Natural killer cell (primary cell): Measurements from ENCODE around the gene SPATS2L. TPM values are rescaled to one million over a fixed set of nuclear protein-coding genes. Genes with fewer than 3 reads are reported as not detected.
A peak's percentile ranks its signal among the peaks of the same experiment; 100 is the strongest.

Experiments
- ATAC-seq, 3 donors: fragments of 150-1000 bp in 2 of 3; fragments of 200-7000 bp in 1 of 3; cut with Tn5 transposase; 1 replicate in 1 of 3; 2 replicates in 2 of 3; pipeline ENCODE4 v1.10.0; 2021; ENCODE audit warnings: mild to moderate bottlenecking in 2 of 3, moderate library complexity in 2 of 3
- DNase-seq, 2 donors: peaks; one replicate each; pipeline versions ENCODE4 v3.0.0 to v3.0.0-alpha.2; 2013 to 2021; ENCODE audit warnings: mixed read lengths in 1 of 2
- H3K27ac ChIP-seq: one replicate; pipeline ENCODE4 v1.5.1; 2013; ENCODE audit warnings: mild to moderate bottlenecking, low read length
- H3K27me3 ChIP-seq: one replicate; pipeline ENCODE4 v1.6.1; 2013; ENCODE audit warnings: low read length; ENCODE audit not compliant: control insufficient read depth, insufficient read depth
- H3K36me3 ChIP-seq: one replicate; pipeline ENCODE4 v1.6.1; 2013; ENCODE audit warnings: low read length; ENCODE audit not compliant: control insufficient read depth, insufficient read depth
- H3K4me1 ChIP-seq: one replicate; pipeline ENCODE4 v1.6.1; 2013; ENCODE audit warnings: low read length; ENCODE audit not compliant: control insufficient read depth, insufficient read depth
- H3K4me3 ChIP-seq: one replicate; pipeline ENCODE4 v1.5.1; 2013; ENCODE audit warnings: low read length
- H3K9me3 ChIP-seq: one replicate; pipeline ENCODE4 v1.6.1; 2013; ENCODE audit warnings: low read length; ENCODE audit not compliant: control insufficient read depth, insufficient read depth
- H3K27ac Mint-ChIP-seq, 2 donors: one replicate each; pipeline ENCODE4 v1.8.0; 2022; ENCODE audit warnings: mild to moderate bottlenecking in 2 of 2, mixed read lengths in 2 of 2, moderate library complexity in 1 of 2
- H3K27me3 Mint-ChIP-seq, 2 donors: one replicate each; pipeline ENCODE4 v1.8.0; 2022; ENCODE audit warnings: low read depth in 2 of 2, mixed read lengths in 2 of 2
- H3K36me3 Mint-ChIP-seq: one replicate; pipeline ENCODE4 v1.8.0; 2022; ENCODE audit warnings: mixed read lengths
- H3K4me1 Mint-ChIP-seq, 2 donors: one replicate each; pipeline ENCODE4 v1.8.0; 2022; ENCODE audit warnings: mixed read lengths in 2 of 2
- H3K4me3 Mint-ChIP-seq: one replicate; pipeline ENCODE4 v1.8.0; 2022; ENCODE audit warnings: mild to moderate bottlenecking, moderate library complexity, mixed read lengths
- H3K9me3 Mint-ChIP-seq, 2 donors: one replicate each; pipeline ENCODE4 v1.8.0; 2022; ENCODE audit warnings: mixed read lengths in 2 of 2
- WGBS: methylation state at CpG from one replicate; pipeline ENCODE4 v1.1.7; 2013; ENCODE audit warnings: missing lambda C conversion rate; ENCODE audit not compliant: insufficient coverage; 5-methylcytosine and 5-hydroxymethylcytosine counted together
- intact Hi-C: fragments of 100-400 bp; cut with micrococcal nuclease; formaldehyde crosslinking; loops from one replicate; pipeline ENCODE4 v1.14.2; 2022
- total RNA-seq, 4 donors: library from RNA; stranded (reverse); fragments of 120-200 nt in 1 of 4; gene quantifications; one replicate each; pipeline versions ENCODE4 v1.2.3 to v1.2.4, GENCODE V29; 2013 to 2022
- TF ChIP-seq, protein P1 (sequence below): fragments of 200-600 bp; IDR thresholded peaks from one replicate; pipeline ENCODE4 v1.8.0; 2022; ENCODE audit warnings: antibody characterized with exemption

SPATS2L gene, protein sequence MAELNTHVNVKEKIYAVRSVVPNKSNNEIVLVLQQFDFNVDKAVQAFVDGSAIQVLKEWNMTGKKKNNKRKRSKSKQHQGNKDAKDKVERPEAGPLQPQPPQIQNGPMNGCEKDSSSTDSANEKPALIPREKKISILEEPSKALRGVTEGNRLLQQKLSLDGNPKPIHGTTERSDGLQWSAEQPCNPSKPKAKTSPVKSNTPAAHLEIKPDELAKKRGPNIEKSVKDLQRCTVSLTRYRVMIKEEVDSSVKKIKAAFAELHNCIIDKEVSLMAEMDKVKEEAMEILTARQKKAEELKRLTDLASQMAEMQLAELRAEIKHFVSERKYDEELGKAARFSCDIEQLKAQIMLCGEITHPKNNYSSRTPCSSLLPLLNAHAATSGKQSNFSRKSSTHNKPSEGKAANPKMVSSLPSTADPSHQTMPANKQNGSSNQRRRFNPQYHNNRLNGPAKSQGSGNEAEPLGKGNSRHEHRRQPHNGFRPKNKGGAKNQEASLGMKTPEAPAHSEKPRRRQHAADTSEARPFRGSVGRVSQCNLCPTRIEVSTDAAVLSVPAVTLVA
- total RNA-seq: 10 to 100 TPM in 1 of 3 donors, 1 to 10 TPM in 2; 3.8 to 10.9 (median 4.4) TPM
- total RNA-seq (2013): 9.2 TPM

DNA sequence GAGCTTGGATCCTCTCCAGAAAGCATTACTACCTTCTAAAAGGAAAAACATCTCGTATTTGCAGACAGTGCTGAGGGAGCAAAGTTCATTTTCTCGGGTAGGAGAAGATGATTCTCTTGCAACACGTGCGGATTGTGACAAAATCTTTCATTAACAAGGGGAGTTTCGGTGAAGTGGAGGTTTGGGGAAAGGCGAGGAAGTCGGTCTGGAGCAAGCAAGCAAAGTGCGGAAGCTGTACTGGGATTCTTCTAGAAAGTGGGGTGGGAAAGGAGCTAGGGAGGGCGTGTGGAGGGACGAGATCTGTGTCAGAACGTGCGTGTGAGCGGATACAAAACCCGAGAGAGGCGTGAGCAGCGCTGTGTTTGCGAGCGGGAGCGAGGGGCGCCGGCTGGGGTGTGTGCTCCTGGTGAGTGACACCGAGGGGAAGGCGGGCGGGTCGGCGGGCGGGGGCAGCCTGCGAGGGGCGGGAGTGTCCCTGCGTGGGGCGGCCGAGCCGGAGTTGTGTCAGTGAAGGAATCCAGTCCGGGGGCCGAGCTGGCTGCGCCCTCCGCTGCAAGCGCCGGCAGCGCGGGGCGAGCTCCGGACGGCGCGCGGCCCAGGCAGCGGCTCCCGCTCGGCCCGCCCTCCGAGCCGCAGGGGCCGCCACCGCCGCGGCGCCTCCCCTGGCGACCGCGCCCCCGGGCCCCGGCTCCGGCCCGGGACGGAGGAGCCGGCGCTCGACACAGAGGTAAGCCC, at the start of gene SPATS2L:
SPATS2L (plus strand) TSS at position 498 of the 735 bp plus-strand sequence. CDS start 82,552 bp downstream, outside the sequence.
- Histone ChIP-seq H3K36me3 (no peaks in the 10 kb centered on the region), H3K27me3 (no peaks in the 10 kb centered on the region), H3K27ac (no peak within 1 kb of the TSS), H3K4me3 (peak within 1 kb of the TSS; percentile 42), H3K9me3 (no peaks in the 10 kb centered on the region), H3K4me1 (peaks cover 8% of the 10 kb centered on the region)
- ATAC-seq: peak; percentile 55 to 62 (median 60)
- H3K27ac Mint-ChIP-seq: peak within 1 kb of the TSS; percentile 3 to 42
- no peaks in the 10 kb centered on the region for H3K36me3 Mint-ChIP-seq
- peak; percentile 18 to 49 for DNase-seq
- peak within 1 kb of the TSS; percentile 90 for H3K4me3 Mint-ChIP-seq
- H3K27me3 Mint-ChIP-seq: peaks cover 23 to 32% of the 10 kb centered on the region in 2 donors
- H3K9me3 Mint-ChIP-seq: no peaks in the 10 kb centered on the region
- WGBS: under 1% methylated on average over 69 of the region's 69 CpGs
- intact Hi-C loops: no loop called here
- TF ChIP-seq, protein P1, sequence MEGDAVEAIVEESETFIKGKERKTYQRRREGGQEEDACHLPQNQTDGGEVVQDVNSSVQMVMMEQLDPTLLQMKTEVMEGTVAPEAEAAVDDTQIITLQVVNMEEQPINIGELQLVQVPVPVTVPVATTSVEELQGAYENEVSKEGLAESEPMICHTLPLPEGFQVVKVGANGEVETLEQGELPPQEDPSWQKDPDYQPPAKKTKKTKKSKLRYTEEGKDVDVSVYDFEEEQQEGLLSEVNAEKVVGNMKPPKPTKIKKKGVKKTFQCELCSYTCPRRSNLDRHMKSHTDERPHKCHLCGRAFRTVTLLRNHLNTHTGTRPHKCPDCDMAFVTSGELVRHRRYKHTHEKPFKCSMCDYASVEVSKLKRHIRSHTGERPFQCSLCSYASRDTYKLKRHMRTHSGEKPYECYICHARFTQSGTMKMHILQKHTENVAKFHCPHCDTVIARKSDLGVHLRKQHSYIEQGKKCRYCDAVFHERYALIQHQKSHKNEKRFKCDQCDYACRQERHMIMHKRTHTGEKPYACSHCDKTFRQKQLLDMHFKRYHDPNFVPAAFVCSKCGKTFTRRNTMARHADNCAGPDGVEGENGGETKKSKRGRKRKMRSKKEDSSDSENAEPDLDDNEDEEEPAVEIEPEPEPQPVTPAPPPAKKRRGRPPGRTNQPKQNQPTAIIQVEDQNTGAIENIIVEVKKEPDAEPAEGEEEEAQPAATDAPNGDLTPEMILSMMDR: no peak
- peaks cover 7 to 8% of the 10 kb centered on the region in 2 donors for H3K4me1 Mint-ChIP-seq

DNA sequence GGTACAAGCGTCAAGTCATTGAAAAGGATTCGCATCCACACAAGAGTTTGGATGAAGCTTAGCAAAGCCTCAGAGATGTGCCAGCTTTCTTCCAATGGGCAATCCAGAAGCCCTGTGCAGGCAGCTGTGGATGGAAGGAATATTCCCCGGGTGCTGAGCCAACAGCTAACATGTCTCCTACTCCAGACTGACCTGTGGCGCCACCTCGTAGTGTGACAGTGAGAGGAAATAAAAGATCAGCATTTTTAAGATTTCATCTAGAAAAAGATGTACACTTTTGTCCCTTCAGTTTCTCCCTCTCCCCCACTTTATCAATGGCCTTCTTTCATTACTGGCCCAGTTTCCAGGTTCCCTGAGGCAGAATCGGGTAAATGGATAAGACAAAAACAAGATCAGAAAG, 48.9 kb upstream of the SPATS2L start:
- H3K27ac ChIP-seq: no peak overlapping the region
- DNase-seq (no peak), ATAC-seq (no peak)
- H3K27me3 ChIP-seq: no peaks in the 10 kb centered on the region
- TF ChIP-seq, protein P1: no peak
- no peaks in the 10 kb centered on the region for H3K9me3 ChIP-seq
- WGBS: 98% methylated on average over 4 of the region's 6 CpGs
- Mint-ChIP-seq H3K36me3 (no peaks in the 10 kb centered on the region), H3K4me1 (no peaks in the 10 kb centered on the region), H3K9me3 (no peaks in the 10 kb centered on the region), H3K27ac (no peak overlapping the region), H3K4me3 (no peak overlapping the region), H3K27me3 (peaks cover 6% of the 10 kb centered on the region in 2 donors)
- H3K4me3 ChIP-seq: no peak overlapping the region
- intact Hi-C loops: no loop called here
- H3K36me3 ChIP-seq: no peaks in the 10 kb centered on the region
- no peaks in the 10 kb centered on the region for H3K4me1 ChIP-seq

DNA sequence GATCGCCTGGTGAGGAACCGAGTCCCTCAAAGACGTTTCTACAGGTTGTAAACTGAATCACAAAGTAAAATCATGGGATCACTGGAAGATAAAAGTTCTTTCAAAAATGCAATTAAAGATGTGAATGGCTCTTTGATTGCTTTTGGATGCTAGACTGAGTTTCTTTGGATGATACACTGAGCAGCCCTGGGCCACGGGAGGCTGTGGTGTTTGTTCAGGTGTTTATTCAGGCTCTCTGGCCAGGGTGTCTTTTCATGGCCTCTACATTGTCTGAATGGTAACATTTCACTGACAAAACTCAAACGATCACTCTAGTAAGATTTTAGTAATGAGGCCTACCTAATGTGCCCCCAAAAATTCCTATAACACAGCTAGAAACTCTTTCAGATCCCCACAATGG, 48.4 kb upstream of the SPATS2L start:
- intact Hi-C loops: no loop called here
- no peaks in the 10 kb centered on the region for H3K36me3 Mint-ChIP-seq
- DNase-seq: no peak
- Histone ChIP-seq H3K9me3 (no peaks in the 10 kb centered on the region), H3K4me3 (no peak overlapping the region), H3K27me3 (no peaks in the 10 kb centered on the region), H3K36me3 (no peaks in the 10 kb centered on the region), H3K4me1 (no peaks in the 10 kb centered on the region), H3K27ac (no peak overlapping the region)
- H3K27ac Mint-ChIP-seq: no peak overlapping the region
- no peaks in the 10 kb centered on the region for H3K9me3 Mint-ChIP-seq
- 89% methylated on average over 5 of the region's 5 CpGs for WGBS
- TF ChIP-seq, protein P1: no peak
- peaks cover under 1 to 3% of the 10 kb centered on the region in 2 donors for H3K27me3 Mint-ChIP-seq
- no peak overlapping the region for H3K4me3 Mint-ChIP-seq
- ATAC-seq: no peak
- H3K4me1 Mint-ChIP-seq: no peaks in the 10 kb centered on the region
